Lower leg skin (tissue), 4 donors: Measurements from ENCODE around the gene HDAC4. TPM values are rescaled to one million over a fixed set of nuclear protein-coding genes. Genes with fewer than 3 reads are reported as not detected.

ENCODE experiments used
- DNase-seq, 2 donors: peaks; one replicate each; pipeline ENCODE4 v3.0.0-alpha.2; 2019; ENCODE audit warnings: low spot score in 2 of 2
- H3K4me3 ChIP-seq: fragments of 200-600 bp; sonication (generic); 2 replicates; pipeline ENCODE4 v1.5.1; 2017; ENCODE audit warnings: mild to moderate bottlenecking, low read depth; ENCODE audit not compliant: poor library complexity, severe bottlenecking
- CTCF ChIP-seq, 3 donors: fragments of 450-650 bp; IDR thresholded peaks; one replicate each; pipeline ENCODE4 v1.5.1; 2016; ENCODE audit warnings: antibody characterized with exemption in 3 of 3, mild to moderate bottlenecking in 3 of 3, moderate library complexity in 2 of 3
- POLR2A ChIP-seq, 2 donors: fragments of 450-650 bp; IDR thresholded peaks; one replicate each; pipeline ENCODE4 v1.6.1; 2016 to 2017; ENCODE audit warnings: antibody characterized with exemption in 2 of 2, mild to moderate bottlenecking in 1 of 2, moderate library complexity in 1 of 2
- WGBS, 2 donors: methylation state at CpG; one replicate each; pipeline ENCODE4 v1.1.5; 2018; 5-methylcytosine and 5-hydroxymethylcytosine counted together
- intact Hi-C: fragments of 100-400 bp; cut with DNase I; formaldehyde crosslinking; loops from one replicate; pipeline ENCODE4 v1.15.0; 2023; ENCODE audit warnings: low total_unique reads
- total RNA-seq, 4 donors: library from RNA; depleted of rRNA; stranded (reverse); fragments of >200 nt; gene quantifications; one replicate each; pipeline ENCODE4 v1.1.0, GENCODE V29; 2016

Gene HDAC4
- total RNA-seq, 4 donors from 2014 or later: 27.4 to 85.5 (median 57.9) TPM

GRCh38 chr2:239355139-239355538 is 45.7 kb downstream of the HDAC4 start:
- TF ChIP-seq POLR2A (IDR thresholded peaks at IDR 0.05) (no peak), CTCF (IDR thresholded peaks at IDR 0.05) (no peak)
- H3K4me3 ChIP-seq: no peak overlapping the region
- 46 to 58% methylated on average over 2 of the region's 2 CpGs for WGBS, 2 donors
- intact Hi-C loops: no loop called here
- DNase-seq: no peak

GRCh38 chr2:239354791-239355136 is 46.1 kb downstream of the HDAC4 start:
- H3K4me3 ChIP-seq: no peak overlapping the region
- 86 to 96% methylated on average over 2 of the region's 2 CpGs for WGBS, 2 donors
- DNase-seq: no peak
- intact Hi-C loops: no loop called here
- TF ChIP-seq CTCF (IDR thresholded peaks at IDR 0.05): no peak
- TF ChIP-seq POLR2A (IDR thresholded peaks at IDR 0.05): no peak

GRCh38 chr2:239354132-239354790 is 46.6 kb downstream of the HDAC4 start:
- WGBS, 2 donors: 71 to 86% methylated on average over 7 of the region's 7 CpGs
- DNase-seq: no peak
- no peak overlapping the region for H3K4me3 ChIP-seq
- TF ChIP-seq POLR2A (IDR thresholded peaks at IDR 0.05) (no peak), CTCF (IDR thresholded peaks at IDR 0.05) (no peak)
- intact Hi-C loops: no loop called here

- no peak overlapping the region for H3K4me3 ChIP-seq
- TF ChIP-seq POLR2A (IDR thresholded peaks at IDR 0.05) (no peak), CTCF (IDR thresholded peaks at IDR 0.05) (no peak)
- no peak for DNase-seq
- intact Hi-C loops: no loop called here
- WGBS, 2 donors: 96 to 98% methylated on average over 5 of the region's 5 CpGs
These were observed 47.1 kb downstream of the HDAC4 start for GRCh38 chr2:239353692-239354091.

- no peak for TF ChIP-seq POLR2A (IDR thresholded peaks at IDR 0.05)
- no peak for TF ChIP-seq CTCF (IDR thresholded peaks at IDR 0.05)
- intact Hi-C loops: no loop called here
- H3K4me3 ChIP-seq: no peak overlapping the region
- peak in 1 of 2 donors; percentile 66 for DNase-seq
- WGBS, 2 donors: 87 to 89% methylated on average over 14 of the region's 14 CpGs
These were observed 49.1 kb downstream of the HDAC4 start for GRCh38 chr2:239351687-239352086.
